Esophagus muscularis mucosa (tissue), 4 donors: ENCODE results near the gene F7. TPM values are rescaled to one million over a fixed set of nuclear protein-coding genes. Genes with fewer than 3 reads are reported as not detected.
A peak's percentile ranks its signal among the peaks of the same experiment; 100 is the strongest.

ENCODE experiments used
- DNase-seq: peaks from one replicate; pipeline ENCODE4 v3.0.0-alpha.2; 2017; ENCODE audit errors: extremely low spot score
- H3K27ac ChIP-seq, 4 donors: fragments of 200-600 bp; sonication (generic); replicated peaks in 1 of 4; 1 replicate in 3 of 4; 2 replicates in 1 of 4; pipeline ENCODE4 v1.5.1; 2016 to 2019; ENCODE audit warnings: mild to moderate bottlenecking in 1 of 4
- H3K27me3 ChIP-seq, 4 donors: fragments of 200-600 bp; sonication (generic); one replicate each; pipeline versions ENCODE4 v1.5.1 to v1.6.0; 2016 to 2019
- H3K36me3 ChIP-seq, 4 donors: fragments of 200-600 bp; sonication (generic); one replicate each; pipeline ENCODE4 v1.5.1; 2016 to 2019
- H3K4me1 ChIP-seq, 4 donors: fragments of 200-600 bp; sonication (generic); one replicate each; pipeline ENCODE4 v1.5.1; 2016 to 2019
- H3K4me3 ChIP-seq, 4 donors: fragments of 200-600 bp; sonication (generic); 1 replicate in 2 of 4; 2 replicates in 2 of 4; pipeline ENCODE4 v1.5.1; 2016 to 2019; ENCODE audit warnings: mild to moderate bottlenecking in 4 of 4, moderate library complexity in 1 of 4
- H3K9me3 ChIP-seq, 4 donors: fragments of 200-600 bp; sonication (generic); 1 replicate in 3 of 4; 2 replicates in 1 of 4; pipeline ENCODE4 v1.5.1; 2016 to 2019
- CTCF ChIP-seq, 3 experiments: fragments of 200-600 bp in 2 of 3; fragments of 450-650 bp in 1 of 3; sonication (generic) in 2 of 3; IDR thresholded peaks; one replicate each; pipeline ENCODE4 v1.5.1; 2017 to 2019; ENCODE audit warnings: antibody characterized with exemption in 3 of 3, mild to moderate bottlenecking in 2 of 3, moderate library complexity in 1 of 3
- EP300 ChIP-seq: sonication (generic); formaldehyde crosslinking; IDR thresholded peaks from one replicate; pipeline ENCODE4 v1.6.1; 2017; ENCODE audit warnings: antibody characterized with exemption
- POLR2A ChIP-seq: fragments of 450-650 bp; IDR thresholded peaks from one replicate; pipeline ENCODE4 v1.6.1; 2017; ENCODE audit warnings: antibody characterized with exemption, moderate library complexity, mild to moderate bottlenecking, low read depth
- POLR2AphosphoS5 ChIP-seq, 2 donors: sonication (generic); formaldehyde crosslinking; IDR thresholded peaks; one replicate each; pipeline ENCODE4 v1.6.1; 2017; ENCODE audit warnings: antibody characterized with exemption in 2 of 2
- WGBS: methylation state at CpG from one replicate; pipeline ENCODE4 v1.1.5; 2018; 5-methylcytosine and 5-hydroxymethylcytosine counted together
- intact Hi-C: fragments of 100-400 bp; cut with DNase I; formaldehyde crosslinking; loops from one replicate; pipeline ENCODE4 v1.15.1; 2023
- total RNA-seq, 4 donors: library from RNA; depleted of rRNA; stranded (reverse); fragments of >200 nt; gene quantifications; one replicate each; pipeline versions ENCODE4 v1.1.0 to v1.2.1, GENCODE V29; 2016

Gene F7
- total RNA-seq, 4 donors from 2014 or later: 0.66 to 1.6 TPM; not detected in 2

- Histone ChIP-seq H3K4me3 (peak overlapping the region in 2 of 4 donors; percentile 50 to 55), H3K36me3 (no peaks in the 10 kb centered on the region), H3K27ac (no peak overlapping the region), H3K27me3 (no peaks in the 10 kb centered on the region), H3K9me3 (no peaks in the 10 kb centered on the region), H3K4me1 (peaks cover 18 to 25% (median 22%) of the 10 kb centered on the region in 4 donors)
- WGBS: 65% methylated on average over 21 of the region's 28 CpGs
- TF ChIP-seq POLR2A (no peak), EP300 (no peak), CTCF (IDR thresholded peaks at IDR 0.05) (no peak), POLR2AphosphoS5 (IDR thresholded peaks at IDR 0.05) (no peak)
- no peak for DNase-seq
- intact Hi-C loops: loop anchor here (5.0 to 10.0 kb wide), 3 partner anchors 115 to 333 kb away; partner anchors contain the start of gene GRTP1
Observed at GRCh38 chr13:113151745-113152690, 46.4 kb downstream of the F7 start.

DNA sequence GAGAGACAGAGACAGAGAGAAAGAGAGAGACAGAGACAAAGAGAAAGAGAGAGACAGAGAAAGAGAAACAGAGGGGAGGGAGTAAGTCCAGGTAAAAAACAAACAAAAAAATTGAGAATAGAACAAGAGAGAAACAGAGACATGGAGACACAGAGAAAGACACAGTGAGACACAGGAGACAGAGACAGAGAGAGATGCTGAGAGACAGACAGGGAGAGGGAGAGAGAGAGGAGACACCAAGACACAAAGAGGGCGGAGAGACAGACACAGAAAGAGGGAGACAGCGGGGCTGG lies 47.0 kb downstream of the F7 start:
- TF ChIP-seq POLR2AphosphoS5 (IDR thresholded peaks at IDR 0.05) (no peak), CTCF (IDR thresholded peaks at IDR 0.05) (no peak), POLR2A (no peak), EP300 (no peak)
- intact Hi-C loops: loop anchor here (5.0 to 10.0 kb wide), 3 partner anchors 115 to 332 kb away; partner anchors contain the start of gene GRTP1
- Histone ChIP-seq H3K36me3 (no peaks in the 10 kb centered on the region), H3K4me1 (peaks cover 18 to 25% (median 22%) of the 10 kb centered on the region in 4 donors), H3K27me3 (no peaks in the 10 kb centered on the region), H3K4me3 (peak overlapping the region; percentile 50 to 58 (median 52)), H3K27ac (peak overlapping the region in 1 of 4 donors; percentile 80), H3K9me3 (no peaks in the 10 kb centered on the region)
- 58% methylated on average over 2 of the region's 2 CpGs for WGBS
- no peak for DNase-seq

GRCh38 chr13:113152984-113153809 lies 47.6 kb downstream of the F7 start:
- H3K4me1 ChIP-seq: peaks cover 18 to 25% (median 22%) of the 10 kb centered on the region in 4 donors
- no peaks in the 10 kb centered on the region for H3K36me3 ChIP-seq
- no peak for DNase-seq
- intact Hi-C loops: loop anchor here (5.0 to 10.0 kb wide), 3 partner anchors 116 to 332 kb away; partner anchors contain the start of gene GRTP1
- H3K4me3 ChIP-seq: peak overlapping the region; percentile 50 to 58 (median 52)
- TF ChIP-seq POLR2A (no peak), POLR2AphosphoS5 (IDR thresholded peaks at IDR 0.05) (no peak), CTCF (IDR thresholded peaks at IDR 0.05) (no peak), EP300 (no peak)
- H3K9me3 ChIP-seq: no peaks in the 10 kb centered on the region
- WGBS: 28% methylated on average over 23 of the region's 60 CpGs
- no peaks in the 10 kb centered on the region for H3K27me3 ChIP-seq
- peak overlapping the region; percentile 79 to 80 (median 80) for H3K27ac ChIP-seq

DNA sequence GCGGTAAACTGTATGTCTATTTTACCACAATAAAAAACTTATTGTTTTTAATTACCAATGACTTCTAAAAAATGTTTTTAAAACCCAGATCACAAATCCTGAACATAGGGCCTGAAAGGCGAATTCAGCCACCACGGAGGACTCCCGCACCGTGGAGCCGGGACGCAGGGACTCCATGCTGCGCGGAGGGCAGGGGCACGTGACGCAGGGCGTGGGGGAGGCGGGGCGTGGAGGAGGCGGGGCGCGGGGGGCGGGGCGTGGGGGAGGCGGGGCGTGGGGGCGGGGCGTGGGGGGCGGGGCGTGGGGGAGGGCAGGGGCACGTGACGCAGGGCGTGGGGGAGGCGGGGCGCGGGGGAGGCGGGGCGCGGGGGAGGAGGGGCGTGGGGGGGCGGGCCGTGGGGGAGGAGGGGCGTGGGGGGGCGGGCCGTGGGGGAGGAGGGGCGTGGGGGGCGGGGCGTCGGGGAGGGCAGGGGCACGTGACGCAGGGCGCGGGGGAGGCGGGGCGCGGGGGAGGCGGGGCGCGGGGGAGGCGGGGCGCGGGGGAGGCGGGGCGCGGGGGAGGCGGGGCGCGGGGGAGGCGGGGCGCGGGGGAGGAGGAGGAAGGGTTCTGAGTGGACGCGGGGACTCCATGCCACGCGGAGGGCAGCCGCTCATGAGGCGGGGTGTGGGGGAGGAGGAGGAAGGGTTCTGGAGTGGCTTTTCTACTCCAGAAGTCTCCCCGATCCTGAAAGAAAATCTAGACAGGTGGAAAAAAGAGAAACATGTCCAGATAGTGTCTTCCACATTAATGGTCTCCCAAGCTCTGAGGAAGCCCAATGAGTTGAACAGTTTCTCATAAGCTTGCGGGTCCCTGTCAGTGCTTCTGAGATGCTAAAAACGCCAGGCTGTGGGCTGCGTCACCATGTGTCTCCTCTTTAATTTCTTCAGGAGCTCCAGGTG lies 48.5 kb downstream of the F7 start:
- peak overlapping the region; percentile 79 to 80 (median 80) for H3K27ac ChIP-seq
- intact Hi-C loops: loop anchor here (2.0 to 10.0 kb wide), 4 partner anchors 55 to 331 kb away; partner anchors contain the start of genes CUL4A, GRTP1 and PCID2
- no peaks in the 10 kb centered on the region for H3K9me3 ChIP-seq
- H3K4me1 ChIP-seq: peaks cover 18 to 25% (median 22%) of the 10 kb centered on the region in 4 donors
- no peaks in the 10 kb centered on the region for H3K36me3 ChIP-seq
- peak; percentile 95 for DNase-seq
- TF ChIP-seq POLR2AphosphoS5 (IDR thresholded peaks at IDR 0.05): peak; percentile 88 to 94
- TF ChIP-seq CTCF (IDR thresholded peaks at IDR 0.05): no peak
- TF ChIP-seq EP300: no peak
- no peak for TF ChIP-seq POLR2A
- peak overlapping the region; percentile 50 to 58 (median 52) for H3K4me3 ChIP-seq
- 7% methylated on average over 38 of the region's 76 CpGs for WGBS
- peaks cover 0 to 8% (median 0%) of the 10 kb centered on the region in 4 donors for H3K27me3 ChIP-seq
